Lower lobe of right lung (tissue), 2 donors: ENCODE results near the gene UPK2. TPM values are rescaled to one million over a fixed set of nuclear protein-coding genes. Genes with fewer than 3 reads are reported as not detected.
"Not testable (repeated sequence)": the region's sequence is repeated elsewhere in the genome, so short reads cannot be mapped to it uniquely, and the experiment has no call there.

Source experiments
- ATAC-seq, 2 donors: fragments of 200-7000 bp; cut with Tn5 transposase; one replicate each; pipeline ENCODE4 v1.9.1; 2020 to 2022; ENCODE audit warnings: mild to moderate bottlenecking in 2 of 2, moderate library complexity in 2 of 2
- DNase-seq: peaks from one replicate; pipeline ENCODE4 v3.0.0-alpha.2; 2020
- H3K27ac ChIP-seq: fragments of 200-600 bp; one replicate; pipeline ENCODE4 v1.8.0; 2022
- H3K27me3 ChIP-seq: fragments of 200-600 bp; one replicate; pipeline ENCODE4 v1.8.0; 2022; ENCODE audit warnings: low read depth
- H3K36me3 ChIP-seq: fragments of 200-600 bp; one replicate; pipeline ENCODE4 v1.8.0; 2022; ENCODE audit warnings: mild to moderate bottlenecking
- H3K4me1 ChIP-seq: fragments of 200-600 bp; one replicate; pipeline ENCODE4 v1.8.0; 2022
- H3K4me3 ChIP-seq: fragments of 200-600 bp; one replicate; pipeline ENCODE4 v1.8.0; 2022; ENCODE audit warnings: mild to moderate bottlenecking
- H3K9me3 ChIP-seq: fragments of 200-600 bp; one replicate; pipeline ENCODE4 v1.8.0; 2022
- CTCF ChIP-seq: fragments of 200-600 bp; IDR thresholded peaks from one replicate; pipeline ENCODE4 v1.8.0; 2022; ENCODE audit warnings: antibody characterized with exemption, mild to moderate bottlenecking
- intact Hi-C: fragments of 100-400 bp; cut with DNase I; formaldehyde crosslinking; loops from one replicate; pipeline ENCODE4 v1.11.0; 2022
- total RNA-seq: library from RNA; stranded (reverse); fragmentation: NEBNext Ultra II Directional; extraction: Animal tissue kit (Norgen Biotek cat#: 25700); gene quantifications from one replicate; pipeline ENCODE4 v1.2.1, GENCODE V29; 2021
- donor health status: DM: no; HTN: yes; CAD: no; lungs with severe emphysema.

Gene UPK2
- total RNA-seq, 1 donor from 2014 or later = not detected

GRCh38 chr11:118953265-118953664 lies 2.8 kb upstream of the UPK2 start:
- intact Hi-C loops = no loop called here
- H3K9me3 ChIP-seq = no peaks in the 10 kb centered on the region
- ATAC-seq (no peak), DNase-seq (no peak)
- no peaks in the 10 kb centered on the region for H3K36me3 ChIP-seq
- no peak for TF ChIP-seq CTCF
- no peaks in the 10 kb centered on the region for H3K4me1 ChIP-seq
- no peak overlapping the region for H3K4me3 ChIP-seq
- no peak overlapping the region for H3K27ac ChIP-seq
- H3K27me3 ChIP-seq = peaks cover 13% of the 10 kb centered on the region

GRCh38 chr11:118953976-118954375 lies 2.1 kb upstream of the UPK2 start:
- H3K4me3 ChIP-seq, H3K9me3 ChIP-seq, H3K27ac ChIP-seq, DNase-seq, H3K4me1 ChIP-seq, ATAC-seq, intact Hi-C loops, H3K36me3 ChIP-seq: not testable (repeated sequence)
- H3K27me3 ChIP-seq = peaks cover 13% of the 10 kb centered on the region

- TF ChIP-seq CTCF = peak; percentile 8
Measured at GRCh38 chr11:118956847-118957469, 860 bp downstream of the UPK2 start.

GRCh38 chr11:118957549-118957948 lies 1.5 kb downstream of the UPK2 start:
- no peak for TF ChIP-seq CTCF
- H3K4me1 ChIP-seq = no peaks in the 10 kb centered on the region
- no peak overlapping the region for H3K27ac ChIP-seq
- no peak for DNase-seq
- peaks cover 5% of the 10 kb centered on the region for H3K27me3 ChIP-seq
- no peak overlapping the region for H3K4me3 ChIP-seq
- intact Hi-C loops = no loop called here
- no peak for ATAC-seq
- no peaks in the 10 kb centered on the region for H3K36me3 ChIP-seq
- H3K9me3 ChIP-seq = no peaks in the 10 kb centered on the region

More at GRCh38 chr11:118956847-118957469, 860 bp downstream of the UPK2 start:
- Histone ChIP-seq H3K4me1 (no peaks in the 10 kb centered on the region), H3K4me3 (no peak overlapping the region), H3K27ac (no peak overlapping the region), H3K27me3 (peaks cover 5% of the 10 kb centered on the region), H3K36me3 (no peaks in the 10 kb centered on the region), H3K9me3 (no peaks in the 10 kb centered on the region)
- DNase-seq = no peak
- intact Hi-C loops = no loop called here
- ATAC-seq = peak in 1 of 2 donors; percentile 3

- no peaks in the 10 kb centered on the region for H3K36me3 ChIP-seq
- ATAC-seq (no peak), DNase-seq (no peak)
- intact Hi-C loops = no loop called here
- no peak overlapping the region for H3K27ac ChIP-seq
- no peak for TF ChIP-seq CTCF
- H3K4me1 ChIP-seq = no peaks in the 10 kb centered on the region
- H3K4me3 ChIP-seq = no peak overlapping the region
- no peaks in the 10 kb centered on the region for H3K9me3 ChIP-seq
- peaks cover 4% of the 10 kb centered on the region for H3K27me3 ChIP-seq
Measured at GRCh38 chr11:118957968-118958367, 1.9 kb downstream of the UPK2 start.

GRCh38 chr11:118958577-118958976 lies 2.5 kb downstream of the UPK2 start:
- no peak for DNase-seq
- Histone ChIP-seq H3K27ac (no peak overlapping the region), H3K36me3 (no peaks in the 10 kb centered on the region), H3K4me3 (no peak overlapping the region), H3K4me1 (no peaks in the 10 kb centered on the region), H3K9me3 (no peaks in the 10 kb centered on the region), H3K27me3 (no peaks in the 10 kb centered on the region)
- ATAC-seq = no peak
- TF ChIP-seq CTCF = no peak
- intact Hi-C loops = no loop called here
